ENCODE data around the gene THSD4.

The THSD4 gene

GRCh38 chr15:71333839-71334238 is 218.6 kb downstream of the THSD4 start:
- TF ChIP-seq REST (IDR thresholded peaks at IDR 0.05; ENCODE audit: insufficient replicate concordance, low read depth) (no peak), GABPA (IDR thresholded peaks at IDR 0.05; ENCODE audit: low read depth) (no peak), SPI1 (IDR thresholded peaks at IDR 0.05; ENCODE audit: borderline replicate concordance, low read depth) (no peak), POLR2AphosphoS5 (IDR thresholded peaks at IDR 0.05; ENCODE audit: low read depth) (no peak)
- TF ChIP-seq, protein P1, sequence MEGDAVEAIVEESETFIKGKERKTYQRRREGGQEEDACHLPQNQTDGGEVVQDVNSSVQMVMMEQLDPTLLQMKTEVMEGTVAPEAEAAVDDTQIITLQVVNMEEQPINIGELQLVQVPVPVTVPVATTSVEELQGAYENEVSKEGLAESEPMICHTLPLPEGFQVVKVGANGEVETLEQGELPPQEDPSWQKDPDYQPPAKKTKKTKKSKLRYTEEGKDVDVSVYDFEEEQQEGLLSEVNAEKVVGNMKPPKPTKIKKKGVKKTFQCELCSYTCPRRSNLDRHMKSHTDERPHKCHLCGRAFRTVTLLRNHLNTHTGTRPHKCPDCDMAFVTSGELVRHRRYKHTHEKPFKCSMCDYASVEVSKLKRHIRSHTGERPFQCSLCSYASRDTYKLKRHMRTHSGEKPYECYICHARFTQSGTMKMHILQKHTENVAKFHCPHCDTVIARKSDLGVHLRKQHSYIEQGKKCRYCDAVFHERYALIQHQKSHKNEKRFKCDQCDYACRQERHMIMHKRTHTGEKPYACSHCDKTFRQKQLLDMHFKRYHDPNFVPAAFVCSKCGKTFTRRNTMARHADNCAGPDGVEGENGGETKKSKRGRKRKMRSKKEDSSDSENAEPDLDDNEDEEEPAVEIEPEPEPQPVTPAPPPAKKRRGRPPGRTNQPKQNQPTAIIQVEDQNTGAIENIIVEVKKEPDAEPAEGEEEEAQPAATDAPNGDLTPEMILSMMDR (IDR thresholded peaks at IDR 0.05; ENCODE audit: insufficient read depth, low read length): no peak
- no peaks in the 10 kb centered on the region for H3K27me3 ChIP-seq (ENCODE audit: insufficient read depth, poor library complexity, severe bottlenecking)
- no peak for DNase-seq (ENCODE audit: low read depth in 1 of 2, low spot score in 1 of 2)
- H3K27ac ChIP-seq (replicated peaks): no peak overlapping the region
- H3K4me3 ChIP-seq (replicated peaks; ENCODE audit: insufficient read depth, low read length): no peak overlapping the region

DNA sequence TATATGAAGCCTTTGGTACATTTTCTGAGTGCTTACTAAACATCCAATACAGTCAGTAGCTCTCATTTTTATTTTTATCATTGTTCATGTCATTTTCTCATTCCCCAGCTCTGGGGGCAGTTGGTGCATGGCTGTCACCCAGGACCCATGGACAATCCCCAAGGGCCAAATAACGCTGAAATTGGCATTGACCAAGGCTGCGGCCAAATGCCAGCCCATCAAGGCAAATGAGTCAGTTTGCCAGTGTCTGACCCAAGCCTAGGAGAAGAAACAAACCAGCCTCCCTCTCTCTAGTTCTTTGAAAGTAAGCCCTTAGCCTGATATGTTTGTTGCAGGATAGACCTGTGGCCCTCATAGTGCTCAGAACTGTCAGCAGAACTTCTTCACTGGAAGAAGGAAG is 219.2 kb downstream of the THSD4 start:
- no peak for TF ChIP-seq GABPA (IDR thresholded peaks at IDR 0.05; ENCODE audit: low read depth)
- no peak for TF ChIP-seq SPI1 (IDR thresholded peaks at IDR 0.05; ENCODE audit: borderline replicate concordance, low read depth)
- H3K27ac ChIP-seq (replicated peaks): no peak overlapping the region
- H3K27me3 ChIP-seq (ENCODE audit: insufficient read depth, poor library complexity, severe bottlenecking): no peaks in the 10 kb centered on the region
- no peak for DNase-seq (ENCODE audit: low read depth in 1 of 2, low spot score in 1 of 2)
- no peak overlapping the region for H3K4me3 ChIP-seq (replicated peaks; ENCODE audit: insufficient read depth, low read length)

DNA sequence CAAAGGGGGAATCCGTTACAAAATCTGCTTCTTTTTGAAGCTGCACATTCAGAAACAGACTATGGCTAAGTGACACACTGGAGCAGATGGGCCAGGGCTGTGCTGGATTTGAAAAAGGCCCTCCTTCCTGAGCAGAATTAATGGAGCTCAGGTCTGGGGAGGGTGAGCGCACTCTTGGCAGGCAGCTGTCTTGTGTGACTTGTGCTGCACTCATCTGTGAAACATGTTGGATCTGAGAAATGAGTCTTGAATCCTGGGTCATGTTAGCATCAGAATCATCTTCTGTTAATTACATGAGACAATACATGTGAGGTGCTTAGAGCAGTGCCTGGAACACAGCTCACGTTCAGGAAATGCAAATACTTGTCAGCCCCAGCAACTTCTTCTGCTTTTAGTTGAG is 219.6 kb downstream of the THSD4 start:
- Histone ChIP-seq H3K27ac (replicated peaks) (no peak overlapping the region), H3K27me3 (ENCODE audit: insufficient read depth, poor library complexity, severe bottlenecking) (no peaks in the 10 kb centered on the region)
- no peak for DNase-seq (ENCODE audit: low read depth in 1 of 2, low spot score in 1 of 2)

More for the DNA sequence above, 219.6 kb downstream of the THSD4 start:
- no peak overlapping the region for H3K4me3 ChIP-seq (replicated peaks; ENCODE audit: insufficient read depth, low read length)
- TF ChIP-seq SPI1 (IDR thresholded peaks at IDR 0.05; ENCODE audit: borderline replicate concordance, low read depth) (no peak), POLR2AphosphoS5 (IDR thresholded peaks at IDR 0.05; ENCODE audit: low read depth) (no peak), REST (IDR thresholded peaks at IDR 0.05; ENCODE audit: insufficient replicate concordance, low read depth) (no peak), GABPA (IDR thresholded peaks at IDR 0.05; ENCODE audit: low read depth) (no peak)
- TF ChIP-seq, protein P1 (IDR thresholded peaks at IDR 0.05; ENCODE audit: insufficient read depth, low read length): no peak

Data from HL-60 (cell line).